Measurements from ENCODE around the gene TNRC18.

DNA sequence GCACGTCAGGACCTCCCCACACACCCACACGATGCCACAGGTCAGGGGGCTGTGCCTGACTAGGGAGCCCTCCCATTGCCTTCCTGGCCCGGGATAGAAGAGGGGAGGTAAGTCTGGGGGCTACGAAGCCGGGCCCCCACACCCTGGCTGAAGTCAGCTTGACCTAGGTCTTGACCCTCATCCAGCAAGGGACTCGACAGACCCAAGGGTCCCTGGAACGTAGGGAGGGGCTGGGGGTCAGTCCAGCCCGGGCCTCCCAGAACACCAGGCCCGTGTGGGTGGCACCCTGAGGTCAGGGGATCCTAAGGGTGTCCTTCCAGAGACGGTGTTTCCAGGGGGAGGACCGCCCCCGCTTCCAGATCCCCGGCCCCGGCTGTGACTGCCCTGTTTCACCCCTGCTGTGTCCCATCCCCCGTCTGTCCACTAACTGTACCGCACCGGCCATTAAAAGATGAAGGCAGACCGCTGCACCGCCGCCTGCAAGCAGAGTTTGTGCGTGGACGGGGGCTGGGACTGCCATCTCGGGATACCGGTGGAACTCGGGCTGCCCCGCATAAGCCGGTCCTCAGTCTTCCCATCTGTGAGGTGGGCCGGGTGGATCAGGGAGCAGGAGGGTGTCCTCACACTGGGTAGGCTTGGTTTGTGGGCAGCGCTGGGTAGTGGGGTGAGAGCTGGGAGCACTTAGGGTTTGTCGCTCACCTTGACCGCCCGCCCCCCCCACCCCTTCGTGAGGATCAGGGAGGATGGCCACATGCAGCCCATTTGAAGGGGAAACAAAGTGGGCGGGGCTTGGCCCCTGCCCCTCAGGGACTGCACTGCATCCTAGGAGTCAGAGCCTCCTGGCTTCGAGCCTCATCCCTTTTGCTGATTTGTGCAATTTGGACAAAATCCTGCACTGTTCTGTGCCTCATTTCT is 119.8 kb downstream of the TNRC18 start:
- TF ChIP-seq, protein P1, sequence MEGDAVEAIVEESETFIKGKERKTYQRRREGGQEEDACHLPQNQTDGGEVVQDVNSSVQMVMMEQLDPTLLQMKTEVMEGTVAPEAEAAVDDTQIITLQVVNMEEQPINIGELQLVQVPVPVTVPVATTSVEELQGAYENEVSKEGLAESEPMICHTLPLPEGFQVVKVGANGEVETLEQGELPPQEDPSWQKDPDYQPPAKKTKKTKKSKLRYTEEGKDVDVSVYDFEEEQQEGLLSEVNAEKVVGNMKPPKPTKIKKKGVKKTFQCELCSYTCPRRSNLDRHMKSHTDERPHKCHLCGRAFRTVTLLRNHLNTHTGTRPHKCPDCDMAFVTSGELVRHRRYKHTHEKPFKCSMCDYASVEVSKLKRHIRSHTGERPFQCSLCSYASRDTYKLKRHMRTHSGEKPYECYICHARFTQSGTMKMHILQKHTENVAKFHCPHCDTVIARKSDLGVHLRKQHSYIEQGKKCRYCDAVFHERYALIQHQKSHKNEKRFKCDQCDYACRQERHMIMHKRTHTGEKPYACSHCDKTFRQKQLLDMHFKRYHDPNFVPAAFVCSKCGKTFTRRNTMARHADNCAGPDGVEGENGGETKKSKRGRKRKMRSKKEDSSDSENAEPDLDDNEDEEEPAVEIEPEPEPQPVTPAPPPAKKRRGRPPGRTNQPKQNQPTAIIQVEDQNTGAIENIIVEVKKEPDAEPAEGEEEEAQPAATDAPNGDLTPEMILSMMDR (IDR thresholded peaks at IDR 0.05; ENCODE audit: poor library complexity): no peak
- no peak for TF ChIP-seq EZH2 (IDR thresholded peaks at IDR 0.05; ENCODE audit: borderline replicate concordance)
